ENCODE results near the gene STAT4.

Gene STAT4

GRCh38 chr2:191009541-191010374 lies 141.0 kb downstream of the STAT4 start:
- ATAC-seq, result no peak
- TF ChIP-seq ISL1 (CRISPR knock-in tag; IDR thresholded peaks at IDR 0.05) (no peak), ZC3H10 (CRISPR knock-in tag; IDR thresholded peaks at IDR 0.05) (no peak), BACH2 (CRISPR knock-in tag; IDR thresholded peaks at IDR 0.05; ENCODE audit: borderline replicate concordance) (no peak), OSR1 (CRISPR knock-in tag; IDR thresholded peaks at IDR 0.05) (no peak)

DNA sequence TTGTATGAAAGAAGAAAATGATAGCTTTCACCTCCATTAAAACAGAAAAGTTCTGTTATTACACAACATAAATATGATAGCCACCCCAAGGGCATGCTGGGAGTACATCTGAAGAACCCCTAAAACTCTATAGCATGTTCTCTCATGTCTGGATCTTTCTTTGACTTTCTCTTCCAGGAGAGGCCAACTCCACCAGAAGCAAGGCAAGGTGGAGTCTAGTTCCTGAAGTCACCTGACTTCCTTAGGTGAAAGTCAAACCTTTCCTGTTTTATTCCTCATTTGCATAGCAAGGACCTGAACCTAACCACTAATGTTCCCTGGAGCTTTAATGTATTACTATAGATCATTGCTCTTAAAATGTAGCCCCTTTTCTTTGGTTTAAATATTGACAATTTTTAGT lies 142.5 kb downstream of the STAT4 start:
- ATAC-seq, result no peak
- TF ChIP-seq ISL1 (CRISPR knock-in tag; IDR thresholded peaks at IDR 0.05) (no peak), CSRNP3 (CRISPR knock-in tag; IDR thresholded peaks at IDR 0.05) (no peak), RARB (CRISPR knock-in tag; IDR thresholded peaks at IDR 0.05) (no peak), ZFP30 (CRISPR knock-in tag; IDR thresholded peaks at IDR 0.05) (no peak), BACH2 (CRISPR knock-in tag; IDR thresholded peaks at IDR 0.05; ENCODE audit: borderline replicate concordance) (no peak), ZFP3 (CRISPR knock-in tag; IDR thresholded peaks at IDR 0.05) (no peak), ZC3H10 (CRISPR knock-in tag; IDR thresholded peaks at IDR 0.05) (no peak), POU6F1 (CRISPR knock-in tag; IDR thresholded peaks at IDR 0.05; ENCODE audit: borderline replicate concordance, low read depth) (no peak)
- TF ChIP-seq, protein P1, sequence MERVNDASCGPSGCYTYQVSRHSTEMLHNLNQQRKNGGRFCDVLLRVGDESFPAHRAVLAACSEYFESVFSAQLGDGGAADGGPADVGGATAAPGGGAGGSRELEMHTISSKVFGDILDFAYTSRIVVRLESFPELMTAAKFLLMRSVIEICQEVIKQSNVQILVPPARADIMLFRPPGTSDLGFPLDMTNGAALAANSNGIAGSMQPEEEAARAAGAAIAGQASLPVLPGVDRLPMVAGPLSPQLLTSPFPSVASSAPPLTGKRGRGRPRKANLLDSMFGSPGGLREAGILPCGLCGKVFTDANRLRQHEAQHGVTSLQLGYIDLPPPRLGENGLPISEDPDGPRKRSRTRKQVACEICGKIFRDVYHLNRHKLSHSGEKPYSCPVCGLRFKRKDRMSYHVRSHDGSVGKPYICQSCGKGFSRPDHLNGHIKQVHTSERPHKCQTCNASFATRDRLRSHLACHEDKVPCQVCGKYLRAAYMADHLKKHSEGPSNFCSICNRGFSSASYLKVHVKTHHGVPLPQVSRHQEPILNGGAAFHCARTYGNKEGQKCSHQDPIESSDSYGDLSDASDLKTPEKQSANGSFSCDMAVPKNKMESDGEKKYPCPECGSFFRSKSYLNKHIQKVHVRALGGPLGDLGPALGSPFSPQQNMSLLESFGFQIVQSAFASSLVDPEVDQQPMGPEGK (CRISPR knock-in tag; IDR thresholded peaks at IDR 0.05; ENCODE audit: borderline replicate concordance), result no peak

GRCh38 chr2:191006997-191007783 lies 143.6 kb downstream of the STAT4 start:
- no peak for TF ChIP-seq ZC3H10 (CRISPR knock-in tag; IDR thresholded peaks at IDR 0.05)
- peak; percentile 84 for TF ChIP-seq TCF4 (CRISPR knock-in tag; IDR thresholded peaks at IDR 0.05; ENCODE audit: borderline replicate concordance)
- no peak for TF ChIP-seq ARNTL (CRISPR knock-in tag; IDR thresholded peaks at IDR 0.05; ENCODE audit: borderline replicate concordance, low read depth)
- no peak for TF ChIP-seq GLIS3 (CRISPR knock-in tag; IDR thresholded peaks at IDR 0.05)
- TF ChIP-seq TSHZ2 (CRISPR knock-in tag; IDR thresholded peaks at IDR 0.05), result peak; percentile 68; the same call in 1 of the 2 replicates
- TF ChIP-seq ZNF70 (CRISPR knock-in tag; IDR thresholded peaks at IDR 0.05), result no peak
- peak; percentile 38; the same call in 1 of the 3 replicates for ATAC-seq

GRCh38 chr2:191006297-191006696 lies 144.5 kb downstream of the STAT4 start:
- ATAC-seq, result no peak
- no peak for TF ChIP-seq TCF4 (CRISPR knock-in tag; IDR thresholded peaks at IDR 0.05; ENCODE audit: borderline replicate concordance)
- TF ChIP-seq RARB (CRISPR knock-in tag; IDR thresholded peaks at IDR 0.05), result no peak
- TF ChIP-seq GLIS3 (CRISPR knock-in tag; IDR thresholded peaks at IDR 0.05), result no peak
- no peak for TF ChIP-seq TOX (CRISPR knock-in tag; IDR thresholded peaks at IDR 0.05; ENCODE audit: borderline replicate concordance)
- TF ChIP-seq ZNF565 (CRISPR knock-in tag; conservative IDR thresholded peaks at IDR 0.05; ENCODE audit: low read depth), result no peak
- no peak for TF ChIP-seq ARNTL (CRISPR knock-in tag; IDR thresholded peaks at IDR 0.05; ENCODE audit: borderline replicate concordance, low read depth)
- TF ChIP-seq ZFP3 (CRISPR knock-in tag; IDR thresholded peaks at IDR 0.05), result no peak
- no peak for TF ChIP-seq ESRRG (CRISPR knock-in tag; IDR thresholded peaks at IDR 0.05)
- no peak for TF ChIP-seq OSR1 (CRISPR knock-in tag; IDR thresholded peaks at IDR 0.05)
- TF ChIP-seq PPARA (CRISPR knock-in tag; IDR thresholded peaks at IDR 0.05; ENCODE audit: borderline replicate concordance), result no peak
- no peak for TF ChIP-seq ZC3H10 (CRISPR knock-in tag; IDR thresholded peaks at IDR 0.05)
- no peak for TF ChIP-seq ISL1 (CRISPR knock-in tag; IDR thresholded peaks at IDR 0.05)
- TF ChIP-seq SNAI2 (CRISPR knock-in tag; IDR thresholded peaks at IDR 0.05), result no peak
- no peak for TF ChIP-seq CSRNP3 (CRISPR knock-in tag; IDR thresholded peaks at IDR 0.05)
- TF ChIP-seq, protein P1 (CRISPR knock-in tag; IDR thresholded peaks at IDR 0.05; ENCODE audit: borderline replicate concordance), result no peak
- no peak for TF ChIP-seq ZNF70 (CRISPR knock-in tag; IDR thresholded peaks at IDR 0.05)

Measured in SK-N-SH treated with all-trans-retinoic acid at 6 μM for 48 hours (cell line).